Sciatic nerve (tissue), 2 donors: Measurements from ENCODE around the gene KRTAP4-2. TPM values are rescaled to one million over a fixed set of nuclear protein-coding genes. Genes with fewer than 3 reads are reported as not detected.
"Not testable (repeated sequence)": the region's sequence is repeated elsewhere in the genome, so short reads cannot be mapped to it uniquely, and the experiment has no call there.

Experiments used
- ATAC-seq: fragments of 200-7000 bp; cut with Tn5 transposase; one replicate; pipeline ENCODE4 v1.9.1; 2020; ENCODE audit warnings: mild to moderate bottlenecking, moderate library complexity
- DNase-seq: peaks from one replicate; pipeline ENCODE4 v3.0.0-alpha.2; 2020; ENCODE audit warnings: low spot score
- intact Hi-C: fragments of 100-400 bp; cut with DNase I; formaldehyde crosslinking; loops from one replicate; pipeline ENCODE4 v1.14.2; 2022
- total RNA-seq: library from RNA; stranded (reverse); fragmentation: NEBNext Ultra II Directional; extraction: Animal tissue kit (Norgen Biotek cat#: 25700); gene quantifications from one replicate; pipeline ENCODE4 v1.2.1, GENCODE V29; 2021
- donor health status: DM: no; HTN: no; CAD: no.
- donor health status: DM: no; HTN: no; CAD: no.

The KRTAP4-2 gene
- total RNA-seq, 1 donor from 2014 or later: not detected

GRCh38 chr17:41168121-41168520, 9.9 kb downstream of the KRTAP4-2 start, which contains the start of gene KRTAP4-3:
Gene KRTAP4-3, minus strand, starts transcription at chr17:41168221. Its CDS starts 49 bp downstream, at chr17:41168172.
- DNase-seq: no peak
- no peak for ATAC-seq
- intact Hi-C loops: no loop called here

- DNase-seq (no peak), ATAC-seq (no peak)
- intact Hi-C loops: no loop called here
Measured at GRCh38 chr17:41167561-41167960, 10.5 kb downstream of the KRTAP4-2 start.

- intact Hi-C loops: no loop called here
- ATAC-seq: no peak
- no peak for DNase-seq
Measured at GRCh38 chr17:41163828-41164227, 14.2 kb downstream of the KRTAP4-2 start.

DNA sequence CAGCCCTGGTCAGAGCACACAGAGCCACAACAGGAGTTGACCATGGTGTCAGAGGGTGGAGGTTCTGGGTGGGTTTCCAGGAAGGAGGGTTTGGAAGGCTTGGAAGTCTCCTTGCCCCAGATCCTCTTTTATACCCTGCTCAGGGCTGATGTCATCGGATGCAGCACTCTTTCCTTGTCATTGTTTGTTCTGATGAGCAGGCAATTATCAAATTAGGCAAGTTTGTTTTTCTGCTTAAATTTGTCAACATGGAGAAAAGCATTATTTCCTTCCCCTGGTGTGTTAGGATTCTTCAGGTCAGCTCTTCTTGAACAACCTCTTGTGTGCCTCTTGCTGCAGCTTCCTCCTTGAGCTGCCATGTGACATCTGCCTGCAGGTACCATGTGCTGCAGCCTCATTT, 17.4 kb downstream of the KRTAP4-2 start, which contains the start of gene KRTAP4-4:
KRTAP4-4 (minus strand) TSS at position 101 of the 400 bp plus-strand sequence; CDS start at position 44, 57 bp downstream.
- DNase-seq (no peak), ATAC-seq (no peak)
- intact Hi-C loops: no loop called here

- ATAC-seq, DNase-seq, intact Hi-C loops: not testable (repeated sequence)
Measured at GRCh38 chr17:41160190-41160589, 17.8 kb downstream of the KRTAP4-2 start.

DNA sequence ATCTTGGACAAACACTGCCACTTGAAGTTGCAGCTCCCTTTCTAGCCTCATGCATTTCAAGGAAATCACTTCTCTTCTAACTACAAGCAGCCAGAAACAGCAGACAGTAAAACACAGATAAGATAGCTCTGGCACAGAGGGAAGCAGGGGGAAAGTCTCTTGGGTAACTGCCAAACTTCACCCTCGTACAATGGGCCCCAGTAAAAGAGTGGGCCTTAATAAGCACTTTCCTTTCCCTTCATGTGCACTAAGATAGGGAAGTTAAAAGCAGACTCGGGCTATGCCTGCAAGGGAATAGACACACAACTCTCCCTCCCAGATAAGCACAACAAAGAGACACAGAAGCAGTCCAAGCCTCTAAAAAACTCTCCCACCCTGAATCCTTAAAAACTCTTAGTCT, 24.2 kb downstream of the KRTAP4-2 start:
- intact Hi-C loops: no loop called here

DNA sequence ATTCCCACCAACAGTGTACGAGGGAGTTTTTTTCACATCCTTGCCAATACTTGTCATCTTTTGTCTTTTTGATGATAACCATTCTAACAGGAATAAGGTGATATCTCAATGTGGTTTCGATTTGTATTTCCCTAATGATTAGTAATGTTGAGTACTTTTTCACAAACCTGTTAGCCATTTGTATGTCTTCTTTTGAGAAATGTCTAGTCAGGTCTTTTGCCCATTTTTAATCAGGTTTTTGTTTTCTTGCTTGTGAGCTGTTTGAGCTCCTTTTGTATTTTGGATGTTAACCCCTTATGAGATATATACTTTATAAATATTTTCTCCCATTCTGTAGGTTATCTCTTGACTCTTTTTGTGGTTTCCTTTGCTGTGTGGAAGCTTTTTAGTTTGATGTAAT, 26.5 kb downstream of the KRTAP4-2 start:
- DNase-seq: no peak
- intact Hi-C loops: no loop called here
- no peak for ATAC-seq

More for the DNA sequence above, 24.2 kb downstream of the KRTAP4-2 start:
- no peak for DNase-seq
- ATAC-seq: no peak

- intact Hi-C loops: no loop called here
- no peak for ATAC-seq
- no peak for DNase-seq
Measured at GRCh38 chr17:41150026-41150425, 28.0 kb downstream of the KRTAP4-2 start.

GRCh38 chr17:41149652-41149985, 28.4 kb downstream of the KRTAP4-2 start, which contains the start of gene KRTAP4-5:
Gene KRTAP4-5, minus strand, starts transcription at chr17:41149825. Its CDS starts 58 bp downstream, at chr17:41149767.
- ATAC-seq (no peak), DNase-seq (no peak)
- intact Hi-C loops: loop anchor here (2.0 to 10.0 kb wide), 2 partner anchors 65 to 95 kb away; partner anchors contain the start of gene KRTAP9-4

GRCh38 chr17:41148971-41149651, 28.9 kb downstream of the KRTAP4-2 start:
- ATAC-seq, DNase-seq: not testable (repeated sequence)
- intact Hi-C loops: loop anchor here (2.0 to 10.0 kb wide), 2 partner anchors 66 to 96 kb away; partner anchors contain the start of gene KRTAP9-4

- intact Hi-C loops: loop anchor here (2.0 to 10.0 kb wide), 2 partner anchors 67 to 97 kb away; partner anchors contain the start of gene KRTAP9-4
- ATAC-seq (no peak), DNase-seq (no peak)
Measured at GRCh38 chr17:41147531-41148204, 30.4 kb downstream of the KRTAP4-2 start.

DNA sequence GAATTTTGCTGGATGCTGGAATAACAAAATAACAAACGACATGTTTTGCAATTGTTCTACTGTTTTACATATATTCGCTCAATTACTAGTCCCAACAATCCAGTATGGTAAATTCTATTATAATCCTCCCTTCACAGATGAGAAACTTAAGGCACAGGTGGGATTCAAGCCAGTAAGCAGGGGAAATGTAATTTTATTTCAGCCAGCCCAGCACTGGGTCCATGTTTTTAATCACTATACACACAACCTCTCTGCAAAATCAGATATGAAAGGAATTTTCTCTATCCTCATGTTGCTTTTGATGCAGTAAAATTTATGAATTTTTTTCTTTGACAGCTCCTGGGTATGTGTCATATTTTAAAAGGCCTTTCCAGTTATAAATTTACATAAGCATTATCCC, 32.8 kb downstream of the KRTAP4-2 start:
- no peak for DNase-seq
- intact Hi-C loops: loop anchor here (10.0 kb wide), 1 partner anchor 100 kb away; the partner anchor contains the start of gene KRTAP9-4
- ATAC-seq: no peak

- ATAC-seq: no peak
- intact Hi-C loops: loop anchor here (10.0 kb wide), 1 partner anchor 100 kb away; the partner anchor contains the start of gene KRTAP9-4
- DNase-seq: no peak
Measured at GRCh38 chr17:41144846-41145245, 33.2 kb downstream of the KRTAP4-2 start.

DNA sequence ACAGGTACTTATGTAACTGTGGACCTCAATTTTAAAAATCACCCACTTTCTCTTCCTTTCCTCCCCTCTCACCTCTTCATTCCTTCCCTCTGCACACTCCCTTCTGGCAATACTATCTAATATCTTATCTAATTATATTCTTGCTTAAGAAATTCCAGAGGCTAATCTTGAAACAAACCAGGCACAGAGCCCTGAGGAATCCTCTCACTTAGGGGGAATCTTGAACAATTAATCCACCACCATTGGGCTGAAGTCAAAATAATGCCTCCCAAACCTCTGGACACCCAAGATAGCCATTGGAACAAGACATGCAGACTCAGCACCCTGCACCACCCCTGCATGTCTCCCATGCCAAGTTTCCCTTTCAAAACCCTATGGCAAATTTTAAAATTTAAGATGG, 36.7 kb downstream of the KRTAP4-2 start:
- DNase-seq (no peak), ATAC-seq (no peak)
- intact Hi-C loops: loop anchor here (10.0 kb wide), 1 partner anchor 103 kb away; the partner anchor contains the start of gene KRTAP9-4

DNA sequence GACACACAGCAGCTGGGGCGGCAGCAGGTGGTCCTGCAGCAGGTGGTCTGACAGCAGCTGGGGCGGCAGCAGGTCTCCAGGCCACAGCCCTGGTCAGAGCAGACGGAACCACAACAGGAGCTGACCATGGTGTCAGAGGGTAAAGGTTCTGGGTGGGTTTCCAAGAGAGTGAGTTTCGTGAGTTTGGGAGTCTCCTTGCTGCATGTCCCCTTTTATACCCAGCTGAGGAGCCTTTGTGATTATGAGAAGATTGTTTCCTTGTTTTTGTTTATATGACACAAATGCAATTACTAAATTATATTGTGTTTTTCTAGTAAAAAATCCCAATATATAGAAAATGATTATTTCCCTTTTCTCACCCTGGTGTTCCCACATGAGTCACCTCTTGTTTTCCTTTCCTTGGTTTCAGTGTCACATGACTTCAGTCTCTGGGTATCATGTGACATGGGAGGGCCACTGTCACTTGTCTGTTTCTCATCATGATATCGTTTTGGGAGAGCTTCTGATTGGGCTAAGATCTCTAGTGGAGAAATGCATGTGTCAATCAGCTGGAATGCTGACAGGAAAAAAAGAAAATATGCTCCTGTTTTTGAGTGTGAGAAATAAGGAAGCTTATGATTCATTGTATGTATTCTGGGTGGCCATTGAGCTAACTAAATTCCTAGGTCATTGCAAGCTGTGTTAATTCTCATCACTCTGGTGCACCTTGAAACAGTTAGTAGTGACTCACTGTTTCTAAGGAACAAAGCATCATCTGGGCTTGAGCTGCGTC, 37.5 kb downstream of the KRTAP4-2 start, which contains the start of gene KRTAP4-6:
KRTAP4-6 (minus strand) TSS at position 185 of the 772 bp plus-strand sequence; CDS start at position 128, 57 bp downstream.
- intact Hi-C loops: loop anchor here (10.0 kb wide), 1 partner anchor 104 kb away; the partner anchor contains the start of gene KRTAP9-4
- ATAC-seq: no peak
- no peak for DNase-seq

DNA sequence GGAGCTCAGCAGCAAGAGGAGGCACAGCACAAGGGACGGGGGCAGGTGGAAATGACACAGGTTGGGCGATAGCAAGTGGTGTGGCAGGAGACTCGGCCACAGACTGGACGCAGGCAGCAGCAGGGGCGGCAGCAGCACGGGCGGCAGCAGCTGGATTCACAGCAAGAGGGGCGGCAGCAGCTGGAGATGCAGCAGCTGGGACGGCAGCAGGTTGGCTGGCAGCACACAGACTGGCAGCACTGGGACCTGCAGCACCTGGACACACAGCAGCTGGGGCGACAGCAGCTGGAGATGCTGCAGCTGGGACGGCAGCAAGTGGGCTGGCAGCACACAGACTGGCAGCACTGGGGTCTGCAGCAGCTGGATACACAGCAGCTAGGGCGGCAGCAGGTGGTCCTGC, 38.2 kb downstream of the KRTAP4-2 start:
- DNase-seq, ATAC-seq: not testable (repeated sequence)
- intact Hi-C loops: loop anchor here (10.0 kb wide), 1 partner anchor 105 kb away; the partner anchor contains the start of gene KRTAP9-4

DNA sequence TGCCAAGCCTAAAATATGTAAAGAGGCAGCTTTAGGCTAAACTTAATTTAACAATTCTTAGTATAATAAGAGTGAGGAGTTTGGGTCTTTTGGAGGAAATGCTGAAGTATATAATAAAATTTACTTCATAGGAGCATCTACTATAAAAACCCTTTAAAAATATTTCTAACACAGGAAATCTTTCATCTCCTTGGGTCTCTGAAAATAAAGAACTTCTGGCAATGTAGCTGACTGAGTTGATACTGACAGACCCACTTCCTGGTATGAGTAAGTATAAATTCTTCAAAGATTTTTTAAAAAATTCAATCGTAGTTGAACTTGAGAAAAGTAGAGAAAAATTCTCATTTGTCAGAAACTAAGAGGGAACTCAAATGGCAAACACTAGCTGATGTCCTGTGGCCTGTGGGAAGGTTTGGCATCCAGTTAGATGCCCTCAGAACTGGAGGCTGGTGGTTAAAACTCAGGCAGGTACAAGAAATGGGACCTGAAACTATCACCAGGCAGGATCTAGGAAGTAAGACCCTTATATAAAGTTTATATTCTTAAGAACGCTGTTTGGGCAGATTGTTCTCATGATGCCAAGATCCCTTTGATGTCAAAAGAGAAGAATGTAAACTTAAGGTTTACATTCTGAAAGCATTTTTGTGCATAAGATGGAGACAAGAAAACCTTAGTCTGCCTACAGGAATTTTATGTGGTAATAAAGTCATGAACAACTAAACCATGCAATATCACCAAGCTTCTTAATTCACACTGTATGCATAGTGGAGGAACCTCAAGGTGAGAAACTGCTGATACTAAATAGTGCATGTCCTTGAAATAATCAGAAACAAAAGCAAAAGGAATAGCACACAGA, 43.9 kb downstream of the KRTAP4-2 start:
- intact Hi-C loops: no loop called here
- no peak for DNase-seq
- ATAC-seq: no peak

DNA sequence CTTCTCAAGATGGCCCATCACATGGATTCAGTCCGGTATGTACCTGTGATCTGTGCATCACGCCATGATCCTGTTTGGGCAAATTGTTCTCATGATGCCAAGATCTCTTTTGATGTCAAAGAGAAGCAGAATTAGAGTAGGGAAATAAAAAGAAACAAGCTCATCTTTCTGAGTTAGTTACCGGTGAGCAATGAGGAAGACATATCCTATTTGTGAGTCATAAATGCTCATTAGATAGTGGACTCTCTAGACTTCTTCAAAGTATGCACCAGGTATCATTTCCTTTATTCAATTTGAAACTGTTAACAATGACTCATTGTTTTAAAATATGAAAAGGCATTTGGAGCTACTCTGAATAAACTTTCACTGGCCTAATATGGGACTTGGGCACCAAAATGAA, 46.0 kb downstream of the KRTAP4-2 start:
- ATAC-seq: no peak
- no peak for DNase-seq
- intact Hi-C loops: no loop called here
